ENCODE measurements around the gene RAB31. TPM values are rescaled to one million over a fixed set of nuclear protein-coding genes. Genes with fewer than 3 reads are reported as not detected.

The RAB31 gene
- total and polyA plus RNA-seq, 11 donors, result 3.2 to 67.7 (median 12.8) TPM

DNA sequence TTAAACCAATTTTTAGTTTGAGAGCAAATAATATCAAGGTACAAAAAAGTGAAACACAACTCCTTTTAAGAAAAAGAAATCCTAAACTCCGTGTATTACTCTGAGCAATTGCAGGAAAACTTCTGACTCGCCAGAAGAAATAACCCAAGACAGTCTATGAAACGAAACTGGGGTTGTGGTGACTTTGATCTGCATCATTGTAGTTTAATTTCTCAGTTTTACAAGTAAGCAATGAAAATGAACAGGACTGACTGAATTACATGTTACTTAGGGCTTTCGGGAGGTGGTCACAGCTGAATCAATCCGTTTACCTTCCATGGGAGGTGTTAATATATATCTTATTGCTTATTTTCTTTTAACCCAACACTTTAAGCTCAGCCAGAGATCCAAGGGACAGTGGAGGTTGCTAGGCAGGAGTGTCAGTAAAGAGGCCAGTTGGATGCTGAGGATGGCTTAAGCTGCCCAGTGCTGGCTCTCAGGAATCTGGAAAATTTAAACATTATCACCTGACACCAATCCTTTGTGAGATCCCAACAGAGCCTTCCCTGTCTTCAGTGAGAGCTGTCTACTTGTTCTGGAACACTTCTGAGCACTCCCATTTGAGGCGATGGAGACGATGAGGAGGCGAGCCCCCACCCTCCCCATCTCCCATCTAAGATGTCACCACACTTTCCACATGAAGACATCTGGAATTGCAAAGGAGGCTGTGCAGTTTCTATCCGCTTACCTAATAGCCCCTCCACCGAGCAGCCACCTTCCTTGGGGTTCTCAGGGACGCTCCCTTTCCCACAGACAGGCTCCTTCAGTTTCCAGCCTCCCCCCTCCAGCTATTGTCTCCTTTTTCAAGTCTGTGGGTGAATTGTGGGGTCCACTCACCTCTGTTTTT is 3.6 kb upstream of the RAB31 start:
- intact Hi-C loops (cut with DNase I), result loop anchor here in 5 of 10 donors (10.0 kb wide), 4 partner anchors 60 to 820 kb away; partner anchors contain the start of genes VAPA (in 2 of the 5) and NAPG (in 1 of the 5)

GRCh38 chr18:9705183-9705829 is 2.8 kb upstream of the RAB31 start:
- intact Hi-C loops (cut with DNase I), result loop anchor here in 5 of 10 donors (10.0 kb wide), 4 partner anchors 59 to 819 kb away; partner anchors contain the start of genes VAPA (in 2 of the 5) and NAPG (in 1 of the 5)
- no peaks in the 10 kb centered on the region for H3K9me3 ChIP-seq
- H3K27ac ChIP-seq, result no peak overlapping the region
- TF ChIP-seq, protein P1, sequence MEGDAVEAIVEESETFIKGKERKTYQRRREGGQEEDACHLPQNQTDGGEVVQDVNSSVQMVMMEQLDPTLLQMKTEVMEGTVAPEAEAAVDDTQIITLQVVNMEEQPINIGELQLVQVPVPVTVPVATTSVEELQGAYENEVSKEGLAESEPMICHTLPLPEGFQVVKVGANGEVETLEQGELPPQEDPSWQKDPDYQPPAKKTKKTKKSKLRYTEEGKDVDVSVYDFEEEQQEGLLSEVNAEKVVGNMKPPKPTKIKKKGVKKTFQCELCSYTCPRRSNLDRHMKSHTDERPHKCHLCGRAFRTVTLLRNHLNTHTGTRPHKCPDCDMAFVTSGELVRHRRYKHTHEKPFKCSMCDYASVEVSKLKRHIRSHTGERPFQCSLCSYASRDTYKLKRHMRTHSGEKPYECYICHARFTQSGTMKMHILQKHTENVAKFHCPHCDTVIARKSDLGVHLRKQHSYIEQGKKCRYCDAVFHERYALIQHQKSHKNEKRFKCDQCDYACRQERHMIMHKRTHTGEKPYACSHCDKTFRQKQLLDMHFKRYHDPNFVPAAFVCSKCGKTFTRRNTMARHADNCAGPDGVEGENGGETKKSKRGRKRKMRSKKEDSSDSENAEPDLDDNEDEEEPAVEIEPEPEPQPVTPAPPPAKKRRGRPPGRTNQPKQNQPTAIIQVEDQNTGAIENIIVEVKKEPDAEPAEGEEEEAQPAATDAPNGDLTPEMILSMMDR (IDR thresholded peaks at IDR 0.05), result no peak
- TF ChIP-seq POLR2A (IDR thresholded peaks at IDR 0.05), result no peak
- no peaks in the 10 kb centered on the region for H3K27me3 ChIP-seq
- 72 to 76% (median 75%) methylated on average over 6 of the region's 6 CpGs for WGBS, 4 donors
- no peak for ATAC-seq
- no peak overlapping the region for H3K4me3 ChIP-seq
- peaks cover 0 to 43% (median 6%) of the 10 kb centered on the region in 12 donors for H3K4me1 ChIP-seq
- no peaks in the 10 kb centered on the region for H3K36me3 ChIP-seq
- no peak for DNase-seq

More for the DNA sequence above, 3.6 kb upstream of the RAB31 start:
- Histone ChIP-seq H3K4me1 (peaks cover 0 to 35% (median 5%) of the 10 kb centered on the region in 12 donors), H3K27ac (no peak overlapping the region), H3K4me3 (no peak overlapping the region), H3K9me3 (no peaks in the 10 kb centered on the region), H3K36me3 (no peaks in the 10 kb centered on the region), H3K27me3 (no peaks in the 10 kb centered on the region)
- WGBS, 4 donors, result 81 to 84% (median 82%) methylated on average over 11 of the region's 11 CpGs
- TF ChIP-seq, protein P1 (IDR thresholded peaks at IDR 0.05), result no peak
- no peak for TF ChIP-seq POLR2A (IDR thresholded peaks at IDR 0.05)
- DNase-seq (no peak), ATAC-seq (no peak)

GRCh38 chr18:9706081-9706935 is 1.8 kb upstream of the RAB31 start:
- Histone ChIP-seq H3K27ac (peak overlapping the region in 3 of 12 donors; percentile 86 to 95 (median 91)), H3K27me3 (no peaks in the 10 kb centered on the region), H3K4me3 (no peak overlapping the region), H3K9me3 (no peaks in the 10 kb centered on the region), H3K36me3 (no peaks in the 10 kb centered on the region), H3K4me1 (peaks cover 0 to 52% (median 6%) of the 10 kb centered on the region in 12 donors)
- DNase-seq, result no peak
- TF ChIP-seq POLR2A (IDR thresholded peaks at IDR 0.05), result no peak
- TF ChIP-seq, protein P1 (IDR thresholded peaks at IDR 0.05), result no peak
- intact Hi-C loops (cut with DNase I), result loop anchor here in 5 of 10 donors (10.0 kb wide), 4 partner anchors 58 to 818 kb away; partner anchors contain the start of genes VAPA (in 2 of the 5) and NAPG (in 1 of the 5)
- WGBS, 4 donors, result 85 to 88% (median 87%) methylated on average over 12 of the region's 12 CpGs
- ATAC-seq, result no peak
